SK-N-SH treated with all-trans-retinoic acid at 6 μM for 48 hours (cell line): Measurements from ENCODE around the gene FAM72A.

Source experiments
- ARNTL ChIP-seq: fragments of 450-650 bp; formaldehyde crosslinking; IDR thresholded peaks from 2 replicates; pipeline ENCODE4 v1.5.0; 2020; ENCODE audit warnings: low read depth, mild to moderate bottlenecking, moderate library complexity, borderline replicate concordance
- ESRRG ChIP-seq: fragments of 250-450 bp; sonication (Bioruptor Pico); IDR thresholded peaks from 2 replicates; pipeline ENCODE4 v1.6.1; 2021; ENCODE audit warnings: mild to moderate bottlenecking
- ISL1 ChIP-seq: fragments of 250-450 bp; sonication (Bioruptor Pico); IDR thresholded peaks from 2 replicates; pipeline ENCODE4 v2.1.2; 2022; ENCODE audit warnings: mild to moderate bottlenecking, moderate library complexity
- OSR1 ChIP-seq: fragments of 250-450 bp; sonication (Bioruptor Pico); IDR thresholded peaks from 2 replicates; pipeline ENCODE4 v1.8.0; 2022; ENCODE audit warnings: moderate library complexity, mild to moderate bottlenecking, inconsistent platforms
- PATZ1 ChIP-seq: fragments of 250-450 bp; sonication (Bioruptor Pico); IDR thresholded peaks from 2 replicates; pipeline ENCODE4 v1.8.0; 2020; ENCODE audit warnings: mild to moderate bottlenecking, moderate library complexity, borderline replicate concordance
- RARB ChIP-seq: fragments of 250-450 bp; sonication (Bioruptor Pico); IDR thresholded peaks from 2 replicates; pipeline ENCODE4 v1.8.0; 2021; ENCODE audit warnings: mild to moderate bottlenecking, moderate library complexity
- ZFP30 ChIP-seq: fragments of 450-650 bp; formaldehyde crosslinking; IDR thresholded peaks from 2 replicates; pipeline ENCODE4 v1.5.0; 2022; ENCODE audit warnings: mild to moderate bottlenecking, moderate library complexity

- TF ChIP-seq PATZ1 (CRISPR knock-in tag) (no peak), ZFP30 (CRISPR knock-in tag) (no peak), ARNTL (CRISPR knock-in tag) (no peak), ISL1 (CRISPR knock-in tag) (no peak), OSR1 (CRISPR knock-in tag) (no peak), ESRRG (CRISPR knock-in tag) (no peak), RARB (CRISPR knock-in tag) (no peak)
Measured at GRCh38 chr1:206142770-206143169, 59.9 kb downstream of the FAM72A start.
